ENCODE measurements around the gene TTLL8.

DNA sequence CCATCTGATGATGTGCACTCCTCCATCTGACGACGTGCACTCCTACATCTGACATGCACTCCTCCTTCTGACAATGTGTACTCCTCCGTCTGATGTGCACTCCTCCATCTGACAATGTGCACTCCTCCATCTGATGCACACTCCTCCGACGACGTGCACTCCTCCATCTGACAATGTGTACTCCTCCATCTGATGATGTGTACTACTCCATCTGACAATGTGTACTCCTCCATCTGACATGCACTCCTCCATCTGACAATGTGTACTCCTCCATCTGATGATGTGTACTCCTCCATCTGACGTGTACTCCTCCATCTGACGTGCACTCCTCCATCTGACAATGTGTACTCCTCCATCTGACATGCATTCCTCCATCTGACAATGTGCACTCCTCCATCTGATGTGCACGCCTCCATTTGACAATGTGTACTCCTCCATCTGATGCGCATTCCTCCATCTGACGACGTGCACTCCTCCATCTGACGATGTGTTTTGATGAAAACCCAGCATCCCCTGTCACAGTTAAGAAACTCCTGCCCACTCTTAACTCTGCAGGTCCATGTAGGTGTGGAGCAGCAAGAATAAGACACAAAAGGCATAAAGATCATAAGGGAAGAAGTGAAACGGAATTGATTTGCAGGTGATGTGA, 35.8 kb downstream of the TTLL8 start:
- TF ChIP-seq, protein P1, sequence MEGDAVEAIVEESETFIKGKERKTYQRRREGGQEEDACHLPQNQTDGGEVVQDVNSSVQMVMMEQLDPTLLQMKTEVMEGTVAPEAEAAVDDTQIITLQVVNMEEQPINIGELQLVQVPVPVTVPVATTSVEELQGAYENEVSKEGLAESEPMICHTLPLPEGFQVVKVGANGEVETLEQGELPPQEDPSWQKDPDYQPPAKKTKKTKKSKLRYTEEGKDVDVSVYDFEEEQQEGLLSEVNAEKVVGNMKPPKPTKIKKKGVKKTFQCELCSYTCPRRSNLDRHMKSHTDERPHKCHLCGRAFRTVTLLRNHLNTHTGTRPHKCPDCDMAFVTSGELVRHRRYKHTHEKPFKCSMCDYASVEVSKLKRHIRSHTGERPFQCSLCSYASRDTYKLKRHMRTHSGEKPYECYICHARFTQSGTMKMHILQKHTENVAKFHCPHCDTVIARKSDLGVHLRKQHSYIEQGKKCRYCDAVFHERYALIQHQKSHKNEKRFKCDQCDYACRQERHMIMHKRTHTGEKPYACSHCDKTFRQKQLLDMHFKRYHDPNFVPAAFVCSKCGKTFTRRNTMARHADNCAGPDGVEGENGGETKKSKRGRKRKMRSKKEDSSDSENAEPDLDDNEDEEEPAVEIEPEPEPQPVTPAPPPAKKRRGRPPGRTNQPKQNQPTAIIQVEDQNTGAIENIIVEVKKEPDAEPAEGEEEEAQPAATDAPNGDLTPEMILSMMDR (IDR thresholded peaks at IDR 0.05), result no peak
- TF ChIP-seq POLR2A (IDR thresholded peaks at IDR 0.05), result no peak
